CD14-positive monocyte (primary cell): ENCODE results near the gene ASCC2. TPM values are rescaled to one million over a fixed set of nuclear protein-coding genes. Genes with fewer than 3 reads are reported as not detected.
A peak's percentile ranks its signal among the peaks of the same experiment; 100 is the strongest.

Experiments
- DNase-seq, 3 donors: peaks; one replicate each; pipeline ENCODE4 v3.0.0-alpha.2; 2011 to 2022
- H2AFZ ChIP-seq: 2 replicates; pipeline ENCODE4 v1.6.0; 2012; ENCODE audit warnings: mild to moderate bottlenecking, low read depth, low read length, inconsistent platforms; ENCODE audit not compliant: insufficient read depth, poor library complexity, severe bottlenecking
- H3K27ac ChIP-seq, 2 donors: 1 replicate in 1 of 2; 2 replicates in 1 of 2; pipeline ENCODE4 v1.5.1; 2012 to 2013; ENCODE audit warnings: low read length in 2 of 2, control low read depth in 1 of 2, inconsistent platforms in 1 of 2, low read depth in 1 of 2, mild to moderate bottlenecking in 1 of 2
- H3K27me3 ChIP-seq, 2 donors: one replicate each; pipeline versions ENCODE4 v1.6.0 to v1.6.1; 2011 to 2013; ENCODE audit warnings: low read length in 2 of 2; ENCODE audit not compliant: control insufficient read depth in 2 of 2, insufficient read depth in 2 of 2
- H3K36me3 ChIP-seq, 2 donors: replicated peaks in 1 of 2; 1 replicate in 1 of 2; 2 replicates in 1 of 2; pipeline versions ENCODE4 v1.5.1 to v1.6.1; 2012 to 2013; ENCODE audit warnings: low read length in 2 of 2, control low read depth in 1 of 2, inconsistent platforms in 1 of 2, mild to moderate bottlenecking in 1 of 2; ENCODE audit not compliant: insufficient read depth in 2 of 2, control insufficient read depth in 1 of 2
- H3K4me1 ChIP-seq, 2 donors: 1 replicate in 1 of 2; 2 replicates in 1 of 2; pipeline versions ENCODE4 v1.5.1 to v1.6.1; 2012 to 2013; ENCODE audit warnings: low read length in 2 of 2, control low read depth in 1 of 2, inconsistent platforms in 1 of 2, mild to moderate bottlenecking in 1 of 2, moderate library complexity in 1 of 2; ENCODE audit not compliant: insufficient read depth in 2 of 2, control insufficient read depth in 1 of 2
- H3K4me2 ChIP-seq: replicated peaks from 2 replicates; pipeline ENCODE3; 2012; ENCODE audit warnings: low read length, moderate library complexity, mild to moderate bottlenecking; ENCODE audit not compliant: poor library complexity, severe bottlenecking; ENCODE audit errors: extremely low read depth
- H3K4me3 ChIP-seq, 3 experiments: fragments of 200-600 bp in 1 of 3; sonication (generic) in 1 of 3; replicated peaks in 1 of 3; 1 replicate in 2 of 3; 2 replicates in 1 of 3; pipeline ENCODE4 v1.5.1; 2011 to 2013; ENCODE audit warnings: low read length in 3 of 3, mild to moderate bottlenecking in 3 of 3, control low read depth in 2 of 3, low read depth in 2 of 3, inconsistent platforms in 1 of 3, moderate library complexity in 1 of 3
- H3K79me2 ChIP-seq: 2 replicates; pipeline ENCODE4 v1.6.0; 2012; ENCODE audit warnings: mild to moderate bottlenecking, control low read depth, inconsistent platforms, low read length, moderate library complexity; ENCODE audit not compliant: insufficient read depth
- H3K9ac ChIP-seq: 2 replicates; pipeline ENCODE4 v1.6.0; 2017; ENCODE audit warnings: low read length, mild to moderate bottlenecking; ENCODE audit not compliant: insufficient read depth, poor library complexity, severe bottlenecking
- H3K9me3 ChIP-seq, 2 donors: replicated peaks in 1 of 2; 1 replicate in 1 of 2; 2 replicates in 1 of 2; pipeline versions ENCODE4 v1.5.1 to v1.6.1; 2012 to 2013; ENCODE audit warnings: low read length in 2 of 2, control low read depth in 1 of 2; ENCODE audit not compliant: control insufficient read depth in 1 of 2, insufficient read depth in 1 of 2
- H4K20me1 ChIP-seq: 2 replicates; pipeline ENCODE4 v1.6.0; 2012; ENCODE audit warnings: mild to moderate bottlenecking, low read length, control low read depth, moderate library complexity; ENCODE audit not compliant: insufficient read depth
- H3K27ac Mint-ChIP-seq, 7 donors: one replicate each; pipeline ENCODE4 v1.8.0; 2020; ENCODE audit warnings: mild to moderate bottlenecking in 7 of 7, mixed read lengths in 7 of 7, moderate library complexity in 6 of 7, inconsistent platforms in 2 of 7
- H3K27me3 Mint-ChIP-seq, 3 donors: one replicate each; pipeline ENCODE4 v1.8.0; 2021 to 2022; ENCODE audit warnings: low read depth in 3 of 3, mild to moderate bottlenecking in 3 of 3, mixed read lengths in 3 of 3, moderate library complexity in 3 of 3, inconsistent platforms in 1 of 3
- H3K36me3 Mint-ChIP-seq, 2 donors: one replicate each; pipeline ENCODE4 v1.8.0; 2020; ENCODE audit warnings: mixed read lengths in 2 of 2, inconsistent platforms in 1 of 2, mild to moderate bottlenecking in 1 of 2
- H3K4me1 Mint-ChIP-seq: one replicate; pipeline ENCODE4 v1.8.0; 2020; ENCODE audit warnings: mild to moderate bottlenecking, mixed read lengths
- H3K4me3 Mint-ChIP-seq, 2 donors: one replicate each; pipeline ENCODE4 v1.8.0; 2020; ENCODE audit warnings: mild to moderate bottlenecking in 2 of 2, mixed read lengths in 2 of 2, moderate library complexity in 1 of 2
- H3K9me3 Mint-ChIP-seq, 7 donors: one replicate each; pipeline ENCODE4 v1.8.0; 2020 to 2022; ENCODE audit warnings: mixed read lengths in 7 of 7, mild to moderate bottlenecking in 6 of 7, moderate library complexity in 6 of 7, inconsistent platforms in 2 of 7
- WGBS: methylation state at CpG from one replicate; pipeline ENCODE4 v1.1.5; 2013; ENCODE audit warnings: missing lambda C conversion rate; ENCODE audit not compliant: insufficient coverage; 5-methylcytosine and 5-hydroxymethylcytosine counted together
- intact Hi-C, 2 donors: fragments of 100-400 bp; cut with micrococcal nuclease; formaldehyde crosslinking; loops; one replicate each; pipeline versions ENCODE4 v1.15.0 to v1.15.1; 2023
- polyA plus RNA-seq, 3 donors: library from polyadenylated mRNA; depleted of rRNA in 1 of 3; unstranded in 2 of 3; stranded (reverse) in 1 of 3; fragments of 300-500 nt in 2 of 3; fragments of >200 nt in 1 of 3; fragmentation: Illumina TruSeq in 2 of 3; gene quantifications; 1 replicate in 2 of 3; 2 replicates in 1 of 3; pipeline ENCODE4 v1.2.3, GENCODE V29; 2012 to 2021
- TF ChIP-seq, protein P1 (sequence below): fragments of 200-600 bp; IDR thresholded peaks from one replicate; pipeline ENCODE4 v1.8.0; 2022; ENCODE audit warnings: antibody characterized with exemption, mild to moderate bottlenecking

Gene ASCC2
- polyA plus RNA-seq, 3 donors, result 23.8 to 77.2 (median 39.6) TPM

DNA sequence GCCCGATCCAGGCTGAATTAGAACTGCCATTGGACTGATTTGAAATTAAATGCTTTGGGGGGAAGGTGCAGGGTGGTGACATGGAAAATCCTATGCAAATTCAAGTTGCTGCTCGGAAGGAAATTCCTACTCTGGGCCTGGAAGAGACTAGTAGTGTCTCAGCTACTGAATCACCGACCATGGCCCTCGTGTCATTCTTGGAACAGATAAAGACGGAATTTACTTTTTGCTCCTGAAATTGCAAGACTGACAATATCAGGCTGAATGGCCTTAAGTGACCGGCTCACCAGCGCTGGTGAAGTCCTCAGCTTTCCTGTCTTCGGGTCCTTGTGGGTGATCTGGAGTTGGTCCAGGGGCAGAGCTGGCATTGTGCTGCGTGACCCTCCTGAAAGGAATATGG lies 6.1 kb downstream of the ASCC2 start:
- no peaks in the 10 kb centered on the region for H3K9me3 ChIP-seq
- intact Hi-C loops, result loop anchor here in 1 of 2 donors (10.0 kb wide), 1 partner anchor 53 kb away; the partner anchor contains the start of gene MTMR3
- no peak for DNase-seq
- no peaks in the 10 kb centered on the region for H3K27me3 ChIP-seq
- no peak overlapping the region for H3K4me3 ChIP-seq
- peak overlapping the region in 1 of 2 donors; percentile 63 for H3K27ac ChIP-seq
- Mint-ChIP-seq H3K27me3 (peaks cover 0 to 5% (median 0%) of the 10 kb centered on the region in 3 donors), H3K4me1 (peaks cover 23% of the 10 kb centered on the region), H3K27ac (peak overlapping the region in 5 of 7 donors; percentile 54 to 89 (median 62)), H3K36me3 (peaks cover 64 to 83% of the 10 kb centered on the region in 2 donors), H3K9me3 (no peaks in the 10 kb centered on the region), H3K4me3 (no peak overlapping the region)
- 99% methylated on average over 9 of the region's 9 CpGs for whole genome bisulfite sequencing
- peaks cover 49% of the 10 kb centered on the region for H3K79me2 ChIP-seq
- peaks cover 11% of the 10 kb centered on the region for H4K20me1 ChIP-seq
- H3K9ac ChIP-seq, result no peak overlapping the region
- no peak overlapping the region for H3K4me2 ChIP-seq
- TF ChIP-seq, protein P1, sequence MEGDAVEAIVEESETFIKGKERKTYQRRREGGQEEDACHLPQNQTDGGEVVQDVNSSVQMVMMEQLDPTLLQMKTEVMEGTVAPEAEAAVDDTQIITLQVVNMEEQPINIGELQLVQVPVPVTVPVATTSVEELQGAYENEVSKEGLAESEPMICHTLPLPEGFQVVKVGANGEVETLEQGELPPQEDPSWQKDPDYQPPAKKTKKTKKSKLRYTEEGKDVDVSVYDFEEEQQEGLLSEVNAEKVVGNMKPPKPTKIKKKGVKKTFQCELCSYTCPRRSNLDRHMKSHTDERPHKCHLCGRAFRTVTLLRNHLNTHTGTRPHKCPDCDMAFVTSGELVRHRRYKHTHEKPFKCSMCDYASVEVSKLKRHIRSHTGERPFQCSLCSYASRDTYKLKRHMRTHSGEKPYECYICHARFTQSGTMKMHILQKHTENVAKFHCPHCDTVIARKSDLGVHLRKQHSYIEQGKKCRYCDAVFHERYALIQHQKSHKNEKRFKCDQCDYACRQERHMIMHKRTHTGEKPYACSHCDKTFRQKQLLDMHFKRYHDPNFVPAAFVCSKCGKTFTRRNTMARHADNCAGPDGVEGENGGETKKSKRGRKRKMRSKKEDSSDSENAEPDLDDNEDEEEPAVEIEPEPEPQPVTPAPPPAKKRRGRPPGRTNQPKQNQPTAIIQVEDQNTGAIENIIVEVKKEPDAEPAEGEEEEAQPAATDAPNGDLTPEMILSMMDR, result no peak
- H3K36me3 ChIP-seq, result peaks cover 40 to 85% of the 10 kb centered on the region in 2 donors
- no peak overlapping the region for H2AFZ ChIP-seq
- peaks cover 10 to 11% of the 10 kb centered on the region in 2 donors for H3K4me1 ChIP-seq

DNA sequence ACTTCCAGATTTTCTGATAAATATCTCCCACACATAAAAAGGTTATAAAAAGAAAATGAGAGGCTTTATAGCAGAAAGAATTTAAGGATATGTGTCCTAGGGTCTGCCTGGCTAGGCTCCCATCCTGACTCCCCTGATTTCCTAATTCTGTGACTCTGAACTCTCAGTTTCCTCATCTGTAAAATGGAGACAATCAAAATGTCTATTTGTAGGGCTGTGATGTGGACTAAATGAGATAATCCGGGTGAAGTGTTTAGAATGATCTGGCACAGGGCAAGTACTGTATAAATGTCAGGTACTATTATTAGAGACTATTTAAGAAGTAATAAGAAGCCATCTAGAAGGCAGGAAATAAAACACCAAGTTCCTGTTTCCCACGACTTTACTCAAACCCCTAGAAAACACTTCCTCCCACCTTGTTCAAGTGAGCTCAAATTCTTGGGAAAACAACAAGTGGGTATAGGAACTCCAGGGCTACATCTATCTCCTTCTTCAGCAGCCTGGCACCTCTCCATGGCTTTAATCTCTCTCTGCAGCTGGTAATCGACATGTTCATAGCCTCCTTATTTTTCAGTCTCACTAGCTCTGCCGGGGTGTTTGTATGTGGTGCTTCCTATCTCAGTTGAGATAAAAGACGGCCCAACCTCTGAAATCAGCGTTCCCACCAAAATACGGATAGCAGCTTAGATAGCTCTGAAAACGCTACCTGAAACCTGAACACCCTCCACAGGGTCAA lies 6.7 kb downstream of the ASCC2 start:
- Histone ChIP-seq H3K36me3 (peaks cover 40 to 85% of the 10 kb centered on the region in 2 donors), H3K4me1 (peaks cover 7 to 10% of the 10 kb centered on the region in 2 donors), H2AFZ (no peak overlapping the region), H3K9ac (no peak overlapping the region), H3K79me2 (peaks cover 43% of the 10 kb centered on the region), H3K9me3 (no peaks in the 10 kb centered on the region), H3K27ac (peak overlapping the region in 1 of 2 donors; percentile 63), H3K4me3 (no peak overlapping the region), H3K4me2 (no peak overlapping the region), H3K27me3 (no peaks in the 10 kb centered on the region), H4K20me1 (peaks cover 11% of the 10 kb centered on the region)
- no peaks in the 10 kb centered on the region for H3K9me3 Mint-ChIP-seq
- H3K4me1 Mint-ChIP-seq, result peaks cover 18% of the 10 kb centered on the region
- no peak for DNase-seq
- peaks cover 64 to 85% of the 10 kb centered on the region in 2 donors for H3K36me3 Mint-ChIP-seq
- peak overlapping the region in 6 of 7 donors; percentile 15 to 89 (median 58) for H3K27ac Mint-ChIP-seq
- WGBS, result 75% methylated on average over 4 of the region's 8 CpGs
- H3K27me3 Mint-ChIP-seq, result peaks cover 0 to 5% (median 0%) of the 10 kb centered on the region in 3 donors
- TF ChIP-seq, protein P1, result no peak
- intact Hi-C loops, result loop anchor here in 1 of 2 donors (10.0 kb wide), 1 partner anchor 53 kb away; the partner anchor contains the start of gene MTMR3
- peak overlapping the region in 1 of 2 donors; percentile 23 for H3K4me3 Mint-ChIP-seq
